NCI-H146 (cell line): ENCODE data around the gene CD46.
A peak's percentile ranks its signal among the peaks of the same experiment; 100 is the strongest.
"Not testable (repeated sequence)": the region's sequence is repeated elsewhere in the genome, so short reads cannot be mapped to it uniquely, and the experiment has no call there.

Experiments
- DNase-seq: peaks from one replicate; lab custom pipeline; 2025; lab: John Stamatoyannopoulos, UW

CD46 gene

GRCh38 chr1:207751463-207751789 is 428 bp upstream of the CD46 start:
- DNase-seq, result peak; percentile 20

DNA sequence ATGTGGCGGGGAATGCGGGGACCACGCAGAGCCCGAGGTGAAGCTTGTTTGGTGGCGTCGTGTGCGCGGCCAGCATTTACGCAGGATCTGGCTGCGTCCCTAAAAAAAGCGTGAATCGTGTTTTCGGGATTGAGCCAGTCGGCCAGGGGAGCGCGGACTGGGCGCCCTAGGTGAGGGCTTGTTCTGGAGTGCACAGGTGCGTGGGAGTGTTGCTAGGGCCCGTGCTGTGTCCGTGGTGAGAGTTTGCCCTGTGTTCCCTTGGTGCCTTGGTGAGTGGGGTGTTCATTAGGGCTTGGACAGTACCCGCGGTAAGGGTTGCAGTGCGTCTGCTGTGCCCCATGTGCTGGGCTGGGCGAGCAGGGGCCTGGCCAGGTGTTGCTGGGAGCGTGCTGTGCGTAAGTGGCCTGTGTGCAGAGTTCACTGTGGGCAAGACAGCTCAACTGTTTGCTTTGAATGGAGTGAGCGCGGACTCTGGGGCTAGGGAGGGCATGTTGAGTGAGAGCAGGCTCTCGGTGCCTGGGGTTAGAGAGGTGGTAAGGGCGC is 673 bp downstream of the CD46 start:
- DNase-seq, result peak; percentile 75

DNA sequence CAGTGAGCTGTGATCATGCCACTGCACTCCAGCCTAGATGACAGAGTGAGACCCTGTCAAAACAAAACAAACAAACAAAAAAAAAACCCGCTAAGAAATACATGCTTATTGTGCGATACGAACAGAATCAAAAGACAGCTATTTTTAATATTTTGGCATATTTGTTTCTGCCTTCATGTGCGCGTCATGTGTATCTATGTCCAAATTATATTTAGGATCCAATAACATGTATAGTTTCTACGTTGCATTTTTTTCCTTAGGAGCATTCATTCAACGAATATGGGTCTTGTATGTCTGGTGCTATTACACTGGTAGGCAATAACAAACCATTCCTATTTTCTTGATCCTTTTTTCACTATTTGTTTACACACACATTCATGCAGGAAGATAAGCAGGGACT is 1.8 kb downstream of the CD46 start:
- DNase-seq, result no peak

DNA sequence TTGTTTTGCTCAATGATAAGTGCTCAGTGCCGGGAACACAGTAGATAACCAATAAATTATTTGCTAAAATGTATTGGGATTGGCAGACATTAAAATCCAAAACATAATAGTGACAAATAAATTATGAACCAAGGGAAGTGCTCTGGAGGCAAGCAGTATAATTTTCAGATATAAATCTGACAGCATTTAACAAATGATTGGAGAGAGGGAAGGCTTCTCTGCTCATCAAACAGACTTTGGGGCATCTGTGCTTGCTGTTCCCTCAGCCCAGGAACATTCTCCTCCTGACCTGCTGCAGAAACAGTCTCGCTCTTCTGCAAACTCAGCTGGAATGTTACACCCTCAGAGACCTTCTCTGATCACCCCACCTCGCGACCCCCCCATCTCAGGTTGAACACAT is 2.2 kb downstream of the CD46 start:
- DNase-seq, result no peak

- no peak for DNase-seq
These were observed 3.3 kb downstream of the CD46 start for GRCh38 chr1:207754974-207755700.

DNA sequence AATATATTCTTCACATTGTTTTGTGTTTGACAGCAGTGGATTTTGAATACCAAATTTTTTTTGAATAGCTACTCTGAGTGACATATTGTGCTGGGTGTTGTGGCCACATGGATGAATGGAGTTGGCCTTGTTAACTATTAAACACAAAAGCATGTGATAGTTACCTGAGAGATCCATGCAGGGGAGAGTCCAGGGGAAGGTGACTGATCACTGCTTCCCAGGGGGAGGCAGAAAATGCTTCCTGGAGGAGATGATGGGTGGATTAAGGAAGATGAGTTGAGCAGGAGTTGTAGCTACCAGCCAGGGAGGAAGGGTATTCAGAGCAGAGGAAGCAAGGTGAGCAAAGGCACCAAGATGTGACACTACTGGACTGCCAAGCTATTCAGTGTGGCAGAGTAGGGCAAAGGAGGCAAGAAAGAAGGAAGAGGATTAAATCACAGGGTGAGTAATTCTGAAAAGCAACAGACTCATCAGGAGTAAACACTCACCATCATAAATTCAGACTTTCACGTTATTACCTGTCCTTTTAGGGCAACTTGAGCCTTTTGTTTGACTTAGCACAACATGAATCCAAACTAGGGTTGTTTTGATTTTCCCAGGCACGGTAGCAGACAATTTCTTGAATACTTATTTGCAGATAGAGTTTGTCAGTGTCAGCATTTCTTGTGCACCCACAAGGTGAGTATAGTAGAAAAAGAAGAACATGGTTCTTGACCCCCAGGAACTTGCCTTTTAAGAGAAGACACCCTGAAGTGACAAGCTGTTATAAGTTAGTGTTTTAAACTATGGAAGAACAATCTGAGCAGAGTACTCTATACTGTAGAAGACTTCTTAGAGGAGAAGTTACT is 4.2 kb downstream of the CD46 start:
- DNase-seq, result no peak

- DNase-seq, result no peak
These were observed 10.8 kb downstream of the CD46 start for GRCh38 chr1:207762622-207763021.

DNA sequence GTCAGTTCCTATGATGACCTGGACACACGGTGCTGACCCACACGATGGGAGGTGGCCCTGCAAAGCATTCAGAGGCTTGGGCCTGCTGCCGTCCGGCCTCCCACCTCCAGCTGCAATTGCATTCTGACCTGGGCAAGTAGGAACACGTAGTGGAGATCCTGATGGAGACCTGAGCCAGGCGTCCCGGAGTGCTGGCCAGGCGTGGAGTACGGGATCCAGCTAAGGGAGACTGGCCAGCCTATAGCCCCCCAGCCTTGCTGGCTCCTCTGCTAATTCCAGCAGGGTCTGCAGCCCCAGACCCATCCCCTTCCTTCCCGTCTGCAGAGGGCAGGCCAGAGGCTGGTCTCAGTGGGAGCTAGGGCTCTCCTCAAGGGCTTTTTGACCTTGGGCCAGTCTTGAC is 11.2 kb downstream of the CD46 start:
- no peak for DNase-seq

DNA sequence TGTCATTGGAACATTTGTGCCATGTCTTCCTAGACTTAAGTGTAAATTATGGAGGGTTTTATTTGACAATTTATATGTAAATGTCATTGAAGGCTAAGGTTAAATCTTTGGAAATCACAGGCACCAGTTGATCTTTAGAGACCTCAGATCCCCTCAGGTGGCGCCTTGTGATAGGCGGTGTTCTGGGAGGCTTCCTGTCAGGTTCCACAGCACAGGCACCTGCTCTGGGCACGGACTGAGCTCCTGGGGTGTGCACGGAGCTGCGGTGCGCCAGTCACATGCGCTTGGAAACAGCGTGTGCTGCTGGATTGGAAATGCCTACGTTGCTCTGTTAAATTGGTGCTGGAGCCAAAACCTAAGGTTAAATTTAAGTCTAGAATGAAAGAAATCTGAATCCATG is 12.1 kb downstream of the CD46 start:
- DNase-seq, result no peak

- no peak for DNase-seq
These were observed 14.7 kb downstream of the CD46 start for GRCh38 chr1:207766569-207766968.

- not testable (repeated sequence) for DNase-seq
These were observed 18.7 kb downstream of the CD46 start for GRCh38 chr1:207770514-207770913.

DNA sequence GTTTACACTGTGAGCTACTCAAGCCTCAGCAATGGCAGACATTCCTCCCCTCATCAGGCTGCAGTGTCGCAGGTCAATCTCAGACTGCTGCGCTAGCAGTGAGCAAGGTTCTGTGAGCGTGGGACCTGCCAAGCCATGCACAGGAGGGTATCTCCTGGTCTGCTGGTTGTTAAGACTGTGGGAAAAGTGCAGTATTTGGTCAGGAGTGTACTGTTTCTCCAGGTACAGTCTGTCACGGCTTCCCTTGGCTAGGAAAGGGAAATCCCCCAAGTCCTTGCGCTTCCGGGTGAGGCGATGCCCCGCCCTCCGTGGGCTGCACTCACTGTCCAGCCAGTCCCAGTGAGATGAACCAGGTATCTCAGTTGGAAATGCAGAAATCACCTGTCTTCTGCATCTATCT is 24.2 kb downstream of the CD46 start:
- DNase-seq, result not testable (repeated sequence)

DNA sequence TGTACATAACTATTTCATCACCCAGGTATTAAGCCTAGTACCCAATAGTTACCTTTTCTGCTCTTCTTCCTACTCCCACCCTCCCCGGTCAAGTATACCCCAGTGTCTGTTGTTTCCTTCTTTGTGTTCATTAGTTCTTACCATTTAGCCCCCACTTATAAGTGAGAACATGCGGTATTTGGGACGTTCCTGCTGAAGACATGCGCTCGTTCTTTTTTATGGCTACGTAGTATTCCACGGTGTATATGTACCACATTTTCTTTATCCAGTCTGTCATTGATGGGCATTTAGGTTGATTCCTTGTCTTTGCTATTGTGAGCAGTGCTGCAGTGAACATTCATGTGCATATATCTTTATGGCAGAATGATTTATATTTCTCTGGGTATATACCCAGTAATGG is 25.6 kb downstream of the CD46 start:
- DNase-seq, result not testable (repeated sequence)

DNA sequence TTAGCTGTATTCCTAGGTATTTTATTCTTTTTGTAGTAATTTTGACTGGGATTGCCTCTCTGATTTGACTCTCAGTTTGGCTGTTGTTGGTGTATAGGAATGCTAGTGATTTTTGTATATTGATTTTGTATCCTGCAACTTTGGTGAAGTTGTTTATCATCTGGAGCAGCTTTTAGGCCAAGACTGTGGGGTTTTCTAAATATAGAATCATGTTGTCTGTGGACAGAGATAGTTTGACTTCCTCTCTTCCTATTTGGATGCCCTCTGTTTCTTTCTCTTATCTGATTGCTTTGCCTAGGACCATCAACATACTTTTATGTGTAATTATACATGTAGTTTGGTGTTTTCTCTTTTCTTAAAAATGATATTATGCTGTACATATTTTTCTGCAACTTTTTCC is 27.2 kb downstream of the CD46 start:
- no peak for DNase-seq

DNA sequence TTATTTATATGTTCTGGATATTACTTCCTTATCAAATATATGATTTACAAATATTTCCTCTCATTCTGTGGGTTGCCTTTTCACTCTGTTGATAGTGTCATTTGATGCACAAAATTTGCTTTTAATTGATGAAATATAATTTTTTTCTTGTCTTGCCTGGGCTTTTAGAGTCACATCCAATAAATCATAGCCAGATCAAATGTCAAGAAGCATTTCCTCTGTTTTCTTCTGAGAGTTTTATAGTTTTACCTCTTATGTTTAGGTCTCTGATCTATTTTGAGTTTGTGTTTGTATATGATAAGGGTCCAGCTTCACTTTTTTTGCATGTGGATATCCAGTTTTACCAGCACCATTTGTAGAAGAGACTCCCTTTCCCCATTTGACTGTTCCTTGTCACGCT is 29.5 kb downstream of the CD46 start:
- DNase-seq, result no peak

DNA sequence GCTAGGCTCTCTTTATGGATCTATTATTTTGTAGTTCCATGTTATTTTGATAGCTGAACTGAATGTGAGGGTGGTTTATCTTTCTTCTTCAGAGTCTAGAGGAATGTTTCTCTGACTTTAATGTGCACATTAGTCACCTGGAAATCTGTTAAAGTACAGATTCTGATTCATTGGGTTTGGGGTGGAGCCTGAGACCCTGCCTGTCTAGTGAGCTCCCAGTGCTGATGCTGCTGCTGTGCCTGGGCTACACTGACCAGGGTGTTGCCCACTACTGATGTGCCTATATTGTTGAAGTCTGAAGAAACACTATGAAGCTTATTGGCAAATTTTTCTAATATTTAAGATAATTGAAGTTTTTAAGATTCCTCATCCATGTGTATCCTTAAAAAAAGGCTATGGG is 35.9 kb downstream of the CD46 start:
- DNase-seq, result no peak

GRCh38 chr1:207789386-207789785 is 37.5 kb downstream of the CD46 start:
- no peak for DNase-seq

DNA sequence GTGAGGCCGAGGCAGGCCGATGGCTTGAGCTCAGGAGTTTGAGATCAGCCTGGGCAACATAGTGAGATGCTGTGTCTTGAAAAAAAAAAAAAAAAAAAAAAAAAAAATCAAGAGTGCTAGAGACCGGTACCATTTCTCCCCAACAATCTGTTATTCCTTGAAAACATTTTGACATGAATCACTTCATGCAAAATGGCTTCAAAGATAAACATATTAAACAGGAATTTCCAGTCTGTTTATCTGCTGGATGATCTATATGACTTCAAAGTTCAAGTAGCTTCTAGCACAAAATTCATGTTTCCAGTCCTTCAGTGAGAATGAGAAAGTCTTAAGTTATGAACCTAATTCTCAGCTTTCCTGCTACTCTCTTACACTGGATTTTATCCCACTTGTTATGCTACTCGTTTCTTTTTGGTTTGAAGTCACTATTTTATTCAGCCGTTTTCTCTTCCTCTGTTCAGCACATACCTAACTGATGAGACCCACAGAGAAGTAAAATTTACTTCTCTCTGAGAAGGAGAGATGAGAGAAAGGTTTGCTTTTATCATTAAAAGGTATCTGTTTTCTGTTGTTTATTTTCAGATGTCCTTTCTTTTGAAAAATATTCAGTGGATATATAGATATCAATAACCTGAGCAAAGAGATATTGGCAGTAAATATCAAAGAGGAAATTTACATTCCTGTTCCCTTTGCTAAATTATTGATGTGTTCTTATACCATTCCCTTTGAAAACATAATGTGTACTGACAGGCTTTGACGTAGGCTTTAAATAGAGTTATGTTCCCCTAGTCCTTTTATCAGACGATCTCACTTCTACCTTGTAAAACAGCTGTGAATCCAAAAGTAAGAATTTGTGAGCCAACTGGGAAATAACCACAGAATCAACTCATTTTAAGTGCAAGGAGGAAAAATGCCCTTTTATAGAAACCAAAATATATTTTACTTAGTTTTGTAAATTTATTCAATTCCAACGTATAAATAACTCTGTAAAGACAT is 38.2 kb downstream of the CD46 start:
- DNase-seq, result no peak

DNA sequence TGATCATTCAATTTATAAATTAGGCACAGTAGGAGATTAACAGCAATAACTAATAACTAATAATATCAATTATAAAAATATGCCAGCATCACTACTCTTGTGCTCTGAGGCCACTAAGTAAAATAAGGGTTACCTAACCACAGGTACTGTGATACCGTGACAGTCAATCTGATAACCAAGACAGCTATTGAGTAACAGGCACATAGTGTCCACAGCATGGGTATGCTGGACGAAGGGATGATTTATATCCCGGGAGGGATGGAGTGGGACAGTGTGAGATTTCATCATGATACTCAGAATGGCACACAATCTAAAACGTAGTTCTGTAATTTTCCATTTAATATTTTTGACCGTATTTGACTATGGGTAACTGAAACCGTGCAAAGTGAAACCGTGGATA is 39.4 kb downstream of the CD46 start:
- DNase-seq, result no peak

GRCh38 chr1:207793327-207793726 is 41.5 kb downstream of the CD46 start:
- DNase-seq, result no peak

DNA sequence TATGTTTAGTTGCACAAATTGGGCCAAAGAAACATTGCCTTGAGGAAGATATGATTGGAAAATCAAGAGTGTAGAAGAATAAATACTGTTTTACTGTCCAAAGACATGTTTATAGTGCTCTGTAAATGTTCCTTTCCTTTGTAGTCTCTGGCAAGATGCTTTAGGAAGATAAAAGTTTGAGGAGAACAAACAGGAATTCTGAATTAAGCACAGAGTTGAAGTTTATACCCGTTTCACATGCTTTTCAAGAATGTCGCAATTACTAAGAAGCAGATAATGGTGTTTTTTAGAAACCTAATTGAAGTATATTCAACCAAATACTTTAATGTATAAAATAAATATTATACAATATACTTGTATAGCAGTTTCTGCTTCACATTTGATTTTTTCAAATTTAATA is 43.0 kb downstream of the CD46 start:
- no peak for DNase-seq
